Mammary epithelial cell (primary cell): Measurements from ENCODE around the gene POMP.

Experiments
- CTCF ChIP-seq, 2 donors: IDR thresholded peaks in 1 of 2; conservative IDR thresholded peaks in 1 of 2; 2 replicates each; pipeline ENCODE4 v1.5.1; 2011 to 2012; ENCODE audit warnings: inconsistent platforms in 2 of 2, low read length in 2 of 2, mild to moderate bottlenecking in 2 of 2, control low read depth in 1 of 2, low read depth in 1 of 2; ENCODE audit not compliant: insufficient read depth in 1 of 2; ENCODE audit errors: extremely low read depth in 1 of 2
- EZH2 ChIP-seq: IDR thresholded peaks from 2 replicates; pipeline ENCODE4 v1.6.1; 2012; ENCODE audit warnings: low read length, inconsistent platforms, borderline replicate concordance

- no peak for TF ChIP-seq EZH2
- no peak for TF ChIP-seq CTCF (conservative IDR thresholded peaks at IDR 0.05 in 1 of 2, IDR thresholded peaks at IDR 0.05 in 1 of 2; ENCODE audit: extremely low read depth in 1 of 2, insufficient read depth in 1 of 2, low read depth in 1 of 2, low read length in 2 of 2)
These were observed 64.9 kb downstream of the POMP start for GRCh38 chr13:28723806-28724205.
